NT2/D1 (cell line): ENCODE measurements around the gene FKBP5.

Experiments
- DNase-seq: peaks from one replicate; pipeline ENCODE4 v3.0.0-alpha.2; 2011; ENCODE audit warnings: low read depth, low spot score
- H3K27me3 ChIP-seq: 2 replicates; pipeline ENCODE4 v1.6.0; 2011; ENCODE audit warnings: mild to moderate bottlenecking; ENCODE audit not compliant: insufficient read length, insufficient read depth
- H3K36me3 ChIP-seq: 2 replicates; pipeline ENCODE4 v1.6.1; 2011; ENCODE audit warnings: mild to moderate bottlenecking, low read length, mixed read lengths; ENCODE audit not compliant: insufficient read depth, insufficient read length
- H3K4me1 ChIP-seq: 2 replicates; pipeline ENCODE4 v1.5.1; 2011; ENCODE audit not compliant: insufficient read depth, insufficient read length
- H3K4me3 ChIP-seq: 2 replicates; pipeline ENCODE4 v1.5.1; 2011; ENCODE audit warnings: low read depth; ENCODE audit not compliant: insufficient read length
- H3K9ac ChIP-seq: 2 replicates; pipeline ENCODE4 v1.6.0; 2011; ENCODE audit warnings: low read depth; ENCODE audit not compliant: insufficient read length
- H3K9me3 ChIP-seq: 2 replicates; pipeline ENCODE4 v1.5.1; 2011; ENCODE audit warnings: mild to moderate bottlenecking, low read length; ENCODE audit not compliant: insufficient read depth
- SUZ12 ChIP-seq: IDR thresholded peaks from 2 replicates; pipeline ENCODE4 v1.6.1; 2011; ENCODE audit not compliant: insufficient read length, insufficient read depth; ENCODE audit errors: extremely low read depth
- YY1 ChIP-seq: IDR thresholded peaks from 2 replicates; pipeline ENCODE4 v1.6.1; 2011; ENCODE audit not compliant: insufficient read length, insufficient read depth
- ZNF274 ChIP-seq: IDR thresholded peaks from 2 replicates; pipeline ENCODE4 v1.6.1; 2011; ENCODE audit warnings: mild to moderate bottlenecking, low read depth, low read length

FKBP5 gene

DNA sequence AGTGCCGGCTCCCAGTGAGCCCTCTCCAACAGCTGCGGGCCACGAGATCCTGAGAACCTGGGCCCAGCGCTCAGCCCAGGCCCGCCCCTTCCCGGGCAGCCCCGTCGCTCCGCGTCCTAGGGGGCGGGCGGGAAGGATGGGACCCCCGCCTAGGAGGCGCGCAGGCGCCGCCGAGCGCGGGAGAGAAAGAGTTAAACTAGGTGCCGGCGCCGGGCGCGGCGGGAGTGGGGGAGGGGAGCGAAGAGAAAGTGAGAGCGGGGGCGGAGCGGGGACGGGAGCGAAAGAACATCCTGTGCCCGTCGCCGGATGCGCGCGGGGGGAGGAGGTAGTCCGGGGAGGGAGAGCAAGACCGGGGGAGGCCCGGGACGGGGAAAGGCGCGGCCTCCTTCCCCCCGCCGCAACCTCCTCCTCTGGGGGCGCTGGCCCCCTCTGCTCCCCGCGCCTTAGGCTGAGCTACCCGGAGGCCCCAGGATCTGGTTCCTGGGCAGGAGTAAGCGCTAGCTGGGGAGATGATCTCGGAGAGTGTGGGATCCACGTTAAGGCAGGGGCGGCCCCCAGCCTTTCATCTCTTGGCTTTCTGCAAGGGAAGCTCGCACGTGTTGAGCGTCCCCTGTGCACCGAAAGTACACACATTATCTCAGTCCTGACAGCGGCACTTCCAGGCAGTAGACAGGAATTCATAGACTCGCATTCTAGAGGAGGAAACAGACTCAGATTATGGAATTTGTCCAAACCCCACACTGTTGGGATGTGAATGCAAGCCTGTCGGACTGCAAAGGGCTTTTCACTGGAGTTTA lies 43.2 kb upstream of the FKBP5 start:
- Histone ChIP-seq H3K9ac (peak overlapping the region; percentile 86), H3K27me3 (no peaks in the 10 kb centered on the region), H3K36me3 (no peaks in the 10 kb centered on the region), H3K9me3 (no peaks in the 10 kb centered on the region), H3K4me1 (peaks cover under 1% of the 10 kb centered on the region), H3K4me3 (peak overlapping the region; percentile 61)
- TF ChIP-seq ZNF274 (no peak), YY1 (no peak), SUZ12 (no peak)
- DNase-seq: no peak

DNA sequence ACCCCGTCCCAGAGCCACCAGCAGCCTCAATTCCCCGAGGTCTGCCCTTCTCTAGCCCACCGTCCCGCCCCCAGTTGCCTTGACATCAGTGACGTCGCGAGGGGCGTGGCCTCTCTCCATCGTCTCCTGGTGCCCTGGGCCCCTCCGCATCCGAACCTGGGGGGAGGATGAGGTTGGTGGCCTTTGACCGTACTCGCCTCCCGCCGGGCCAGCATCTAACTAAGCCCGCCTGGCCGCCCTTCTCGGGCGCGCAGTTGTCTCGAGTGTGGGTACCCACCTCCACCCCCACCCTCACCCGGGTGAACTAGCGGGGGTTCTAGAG lies 42.7 kb upstream of the FKBP5 start:
- H3K36me3 ChIP-seq: no peaks in the 10 kb centered on the region
- no peaks in the 10 kb centered on the region for H3K4me1 ChIP-seq
- H3K9me3 ChIP-seq: no peaks in the 10 kb centered on the region
- TF ChIP-seq SUZ12: no peak
- no peak for TF ChIP-seq ZNF274
- no peak for TF ChIP-seq YY1
- peak overlapping the region; percentile 66 for H3K9ac ChIP-seq
- H3K4me3 ChIP-seq: peak overlapping the region; percentile 61
- DNase-seq: no peak
- no peaks in the 10 kb centered on the region for H3K27me3 ChIP-seq

GRCh38 chr6:35730745-35731413 lies 42.2 kb upstream of the FKBP5 start:
- Histone ChIP-seq H3K4me1 (peaks cover 4% of the 10 kb centered on the region), H3K4me3 (peak overlapping the region; percentile 11)
- TF ChIP-seq ZNF274: no peak
- TF ChIP-seq SUZ12: no peak
- no peak for TF ChIP-seq YY1

DNA sequence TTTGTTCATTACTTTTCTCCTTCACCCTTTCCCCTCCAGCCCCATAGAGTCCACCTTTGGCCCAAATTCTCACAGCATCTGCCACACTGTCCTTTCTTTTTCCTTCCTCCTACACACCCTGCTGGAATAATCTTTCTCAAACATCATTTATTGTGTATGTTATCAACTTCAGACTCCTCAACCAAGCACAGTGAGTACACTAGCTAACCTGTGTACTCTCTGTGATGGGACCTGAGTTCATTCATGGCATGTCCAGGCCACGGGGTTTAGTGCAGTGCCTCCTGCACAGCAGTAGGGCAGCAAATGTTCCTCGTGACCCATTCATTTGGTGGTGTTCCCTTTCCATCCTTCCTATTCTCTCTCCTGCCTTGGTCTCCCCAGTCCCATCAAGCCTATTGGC lies 41.0 kb upstream of the FKBP5 start:
- no peaks in the 10 kb centered on the region for H3K9me3 ChIP-seq
- no peak for DNase-seq
- peaks cover 5% of the 10 kb centered on the region for H3K4me1 ChIP-seq
- no peak overlapping the region for H3K4me3 ChIP-seq
- no peak for TF ChIP-seq ZNF274
- no peak for TF ChIP-seq SUZ12
- no peak for TF ChIP-seq YY1
- H3K9ac ChIP-seq: no peak overlapping the region
- no peaks in the 10 kb centered on the region for H3K36me3 ChIP-seq
- H3K27me3 ChIP-seq: no peaks in the 10 kb centered on the region

More at GRCh38 chr6:35730745-35731413, 42.2 kb upstream of the FKBP5 start:
- Histone ChIP-seq H3K27me3 (no peaks in the 10 kb centered on the region), H3K36me3 (no peaks in the 10 kb centered on the region), H3K9ac (peak overlapping the region; percentile 34), H3K9me3 (no peaks in the 10 kb centered on the region)
- DNase-seq: no peak

- H3K4me3 ChIP-seq: no peak overlapping the region
- TF ChIP-seq YY1 (no peak), SUZ12 (no peak), ZNF274 (no peak)
- peaks cover 5% of the 10 kb centered on the region for H3K4me1 ChIP-seq
Observed at GRCh38 chr6:35728683-35729678, 40.3 kb upstream of the FKBP5 start.

GRCh38 chr6:35727935-35728682 lies 39.4 kb upstream of the FKBP5 start:
- Histone ChIP-seq H3K4me3 (peak overlapping the region; percentile 74), H3K9me3 (no peaks in the 10 kb centered on the region), H3K36me3 (no peaks in the 10 kb centered on the region), H3K4me1 (peaks cover 5% of the 10 kb centered on the region), H3K27me3 (no peaks in the 10 kb centered on the region), H3K9ac (peak overlapping the region; percentile 90)
- DNase-seq: no peak
- TF ChIP-seq SUZ12: no peak

More at GRCh38 chr6:35728683-35729678, 40.3 kb upstream of the FKBP5 start:
- DNase-seq: no peak
- Histone ChIP-seq H3K27me3 (no peaks in the 10 kb centered on the region), H3K9me3 (no peaks in the 10 kb centered on the region), H3K9ac (peak overlapping the region; percentile 90), H3K36me3 (no peaks in the 10 kb centered on the region)
